Left lung (tissue), 10 donors: ENCODE measurements around the gene MRPS10. TPM values are rescaled to one million over a fixed set of nuclear protein-coding genes. Genes with fewer than 3 reads are reported as not detected.
"Not testable (repeated sequence)": the region's sequence is repeated elsewhere in the genome, so short reads cannot be mapped to it uniquely, and the experiment has no call there.

Experiments
- ATAC-seq: fragments of 200-7000 bp; cut with Tn5 transposase; one replicate; pipeline ENCODE4 v1.9.1; 2020; ENCODE audit warnings: moderate library complexity
- DNase-seq, 4 donors: peaks; one replicate each; pipeline ENCODE4 v3.0.0-alpha.2; 2013 to 2020
- H3K27ac ChIP-seq, 2 donors: fragments of 200-600 bp; sonication (generic) in 1 of 2; one replicate each; pipeline versions ENCODE4 v1.5.0 to v1.8.0; 2020 to 2021
- H3K27me3 ChIP-seq, 2 donors: fragments of 200-600 bp; sonication (generic) in 1 of 2; one replicate each; pipeline versions ENCODE4 v1.5.0 to v1.8.0; 2020 to 2021
- H3K36me3 ChIP-seq, 2 donors: fragments of 200-600 bp; sonication (generic) in 1 of 2; one replicate each; pipeline versions ENCODE4 v1.5.0 to v1.8.0; 2020 to 2021
- H3K4me1 ChIP-seq, 2 donors: fragments of 200-600 bp; one replicate each; pipeline ENCODE4 v1.8.0; 2021
- H3K4me3 ChIP-seq, 2 donors: fragments of 200-600 bp; sonication (generic) in 1 of 2; one replicate each; pipeline versions ENCODE4 v1.5.0 to v1.8.0; 2020 to 2021; ENCODE audit warnings: mild to moderate bottlenecking in 1 of 2
- H3K9me3 ChIP-seq, 2 donors: fragments of 200-600 bp; sonication (generic) in 1 of 2; one replicate each; pipeline versions ENCODE4 v1.5.0 to v1.8.0; 2020 to 2021
- CTCF ChIP-seq, 2 donors: fragments of 200-600 bp; sonication (generic) in 1 of 2; IDR thresholded peaks; one replicate each; pipeline versions ENCODE4 v1.5.0 to v1.8.0; 2021; ENCODE audit warnings: antibody characterized with exemption in 2 of 2
- intact Hi-C, 2 donors: fragments of 100-400 bp; cut with DNase I; formaldehyde crosslinking; loops; one replicate each; pipeline versions ENCODE4 v1.11.2 to v1.14.2; 2022
- polyA plus RNA-seq, 6 donors: library from polyadenylated mRNA; unstranded; fragments of 120-200 nt; gene quantifications; one replicate each; pipeline ENCODE4 v1.2.1, GENCODE V29; 2013; ENCODE audit not compliant: insufficient read length in 6 of 6
- total RNA-seq, 2 donors: library from RNA; stranded (reverse); fragmentation: NEBNext Ultra II Directional; extraction: Animal tissue kit (Norgen Biotek cat#: 25700); gene quantifications; one replicate each; pipeline ENCODE4 v1.2.1, GENCODE V29; 2021
- donor health status: DM: no; HTN: yes; CAD: no.
- donor health status: DM: no; HTN: no; CAD: no.

Gene MRPS10
- total and polyA plus RNA-seq, 8 donors, result 24.5 to 36.0 (median 30.4) TPM

GRCh38 chr6:42224222-42225028 is 6.8 kb upstream of the MRPS10 start:
- TF ChIP-seq CTCF (IDR thresholded peaks at IDR 0.05), result no peak
- Histone ChIP-seq H3K27me3 (no peaks in the 10 kb centered on the region), H3K9me3 (no peaks in the 10 kb centered on the region), H3K27ac (no peak overlapping the region), H3K4me3 (no peak overlapping the region), H3K4me1 (no peaks in the 10 kb centered on the region), H3K36me3 (peaks cover 0 to 16% of the 10 kb centered on the region in 2 donors)
- DNase-seq (no peak), ATAC-seq (no peak)
- intact Hi-C loops, result no loop called here

- Histone ChIP-seq H3K27me3 (no peaks in the 10 kb centered on the region), H3K4me1 (peaks cover 0 to 7% of the 10 kb centered on the region in 2 donors), H3K27ac (no peak overlapping the region), H3K36me3 (peaks cover 0 to 4% of the 10 kb centered on the region in 2 donors), H3K4me3 (no peak overlapping the region), H3K9me3 (no peaks in the 10 kb centered on the region)
- ATAC-seq (no peak), DNase-seq (no peak)
- intact Hi-C loops, result no loop called here
- no peak for TF ChIP-seq CTCF (IDR thresholded peaks at IDR 0.05)
Measured at GRCh38 chr6:42222448-42222847, 4.8 kb upstream of the MRPS10 start.

- TF ChIP-seq CTCF (IDR thresholded peaks at IDR 0.05), result no peak
- no peak for ATAC-seq
- no peaks in the 10 kb centered on the region for H3K9me3 ChIP-seq
- no peaks in the 10 kb centered on the region for H3K36me3 ChIP-seq
- intact Hi-C loops, result no loop called here
- H3K4me3 ChIP-seq, result no peak overlapping the region
- no peak for DNase-seq
- peaks cover 4 to 15% of the 10 kb centered on the region in 2 donors for H3K4me1 ChIP-seq
- H3K27me3 ChIP-seq, result no peaks in the 10 kb centered on the region
- no peak overlapping the region for H3K27ac ChIP-seq
Measured at GRCh38 chr6:42221546-42221945, 3.9 kb upstream of the MRPS10 start.

GRCh38 chr6:42220807-42221206 is 3.1 kb upstream of the MRPS10 start:
- no peak overlapping the region for H3K4me3 ChIP-seq
- ATAC-seq, result no peak
- no peak for DNase-seq
- H3K27ac ChIP-seq, result no peak overlapping the region
- no peaks in the 10 kb centered on the region for H3K9me3 ChIP-seq
- no peaks in the 10 kb centered on the region for H3K36me3 ChIP-seq
- H3K27me3 ChIP-seq, result no peaks in the 10 kb centered on the region
- H3K4me1 ChIP-seq, result peaks cover 4 to 18% of the 10 kb centered on the region in 2 donors
- no peak for TF ChIP-seq CTCF (IDR thresholded peaks at IDR 0.05)
- intact Hi-C loops, result no loop called here

GRCh38 chr6:42217157-42217518 is 523 bp downstream of the MRPS10 start:
- H3K4me1 ChIP-seq, result peaks cover 4 to 30% of the 10 kb centered on the region in 2 donors
- no peaks in the 10 kb centered on the region for H3K9me3 ChIP-seq
- intact Hi-C loops, result loop anchor here in 1 of 2 donors (10.0 kb wide), 1 partner anchor 142 kb away; no protein-coding TSS in a partner anchor
- H3K4me3 ChIP-seq, result peak overlapping the region; percentile 80 to 86
- no peaks in the 10 kb centered on the region for H3K27me3 ChIP-seq
- no peak for TF ChIP-seq CTCF (IDR thresholded peaks at IDR 0.05)
- peaks cover 0 to 17% of the 10 kb centered on the region in 2 donors for H3K36me3 ChIP-seq
- ATAC-seq, result no peak
- no peak for DNase-seq
- H3K27ac ChIP-seq, result peak overlapping the region; percentile 66 to 75

- H3K27ac ChIP-seq, H3K27me3 ChIP-seq, ATAC-seq, H3K9me3 ChIP-seq, DNase-seq: not testable (repeated sequence)
- Histone ChIP-seq H3K4me3 (peak overlapping the region in 1 of 2 donors; percentile 80), H3K36me3 (peaks cover 0 to 23% of the 10 kb centered on the region in 2 donors), H3K4me1 (peaks cover 4 to 30% of the 10 kb centered on the region in 2 donors)
- intact Hi-C loops, result loop anchor here in 1 of 2 donors (10.0 kb wide), 1 partner anchor 142 kb away; no protein-coding TSS in a partner anchor
Measured at GRCh38 chr6:42216495-42216894, 1.2 kb downstream of the MRPS10 start.
